Measurements from ENCODE around the gene CYP3A7.
"Not testable (repeated sequence)": the region's sequence is repeated elsewhere in the genome, so short reads cannot be mapped to it uniquely, and the experiment has no call there.

- TF ChIP-seq CTCF, POLR2AphosphoS5, POLR2A, EP300 (IDR thresholded peaks at IDR 0.05): not testable (repeated sequence)
These were observed 49.0 kb downstream of the CYP3A7 start for GRCh38 chr7:99685871-99686608.
